Activated naive CD4-positive, alpha-beta T cell treated with anti-CD3 and anti-CD28 coated beads, Interleukin-2, amount 50 U/mL, for 24 hours (primary cell): Measurements from ENCODE around the gene BEND3.
"Not testable (repeated sequence)": the region's sequence is repeated elsewhere in the genome, so short reads cannot be mapped to it uniquely, and the experiment has no call there.

Experiments
- H3K27ac Mint-ChIP-seq: one replicate; pipeline ENCODE4 v1.8.0; 2021; ENCODE audit warnings: mild to moderate bottlenecking, mixed read lengths
- H3K27me3 Mint-ChIP-seq: one replicate; pipeline ENCODE4 v1.8.0; 2021; ENCODE audit warnings: mixed read lengths
- H3K36me3 Mint-ChIP-seq: one replicate; pipeline ENCODE4 v1.8.0; 2021; ENCODE audit warnings: mixed read lengths
- H3K4me1 Mint-ChIP-seq: one replicate; pipeline ENCODE4 v1.8.0; 2021; ENCODE audit warnings: mixed read lengths
- H3K4me3 Mint-ChIP-seq: one replicate; pipeline ENCODE4 v1.8.0; 2021; ENCODE audit warnings: mild to moderate bottlenecking, mixed read lengths
- H3K9me3 Mint-ChIP-seq: one replicate; pipeline ENCODE4 v1.8.0; 2021; ENCODE audit warnings: mixed read lengths

Gene BEND3

DNA sequence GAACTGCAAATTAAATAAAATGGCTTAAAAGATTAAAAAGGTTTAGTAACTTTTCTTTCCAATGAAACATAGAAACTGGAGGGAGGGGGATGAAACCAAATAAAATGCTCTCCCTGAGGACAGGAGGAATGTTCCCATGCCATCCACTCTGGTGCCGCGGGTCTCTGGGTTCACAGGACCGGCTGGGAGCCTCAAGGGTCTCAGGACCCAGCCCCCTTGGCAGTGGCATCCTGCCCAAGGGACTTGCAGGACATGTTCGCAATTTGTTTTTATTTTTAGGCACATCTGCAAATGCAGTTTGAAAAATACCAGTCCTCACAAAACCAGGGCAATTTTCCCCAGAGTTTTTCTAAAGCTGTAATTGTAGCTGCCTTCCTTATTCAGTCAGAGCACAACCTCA lies 7.5 kb downstream of the BEND3 start:
- no peak overlapping the region for H3K27ac Mint-ChIP-seq
- H3K36me3 Mint-ChIP-seq, result peaks cover 2% of the 10 kb centered on the region
- no peaks in the 10 kb centered on the region for H3K4me1 Mint-ChIP-seq
- no peaks in the 10 kb centered on the region for H3K27me3 Mint-ChIP-seq
- H3K9me3 Mint-ChIP-seq, result no peaks in the 10 kb centered on the region
- no peak overlapping the region for H3K4me3 Mint-ChIP-seq

DNA sequence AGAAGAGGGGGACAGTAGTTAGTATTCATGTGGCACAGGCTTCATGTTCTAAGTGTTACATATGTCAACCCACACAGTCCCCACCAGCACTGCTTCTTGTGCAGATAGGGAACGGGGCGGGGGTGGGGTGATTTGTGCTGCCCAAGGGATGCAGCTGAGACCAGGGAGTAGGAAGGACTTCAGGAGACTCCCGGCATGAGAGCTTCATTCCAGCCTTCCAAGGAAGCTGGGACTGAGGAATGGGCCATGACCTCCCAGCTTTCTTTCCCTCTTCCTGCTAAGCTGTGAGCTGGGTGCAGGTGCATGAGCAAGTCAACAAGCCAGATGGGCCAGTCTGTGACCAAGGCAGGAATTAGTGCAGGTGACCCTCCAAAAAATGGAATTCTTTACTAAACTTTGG lies 9.2 kb downstream of the BEND3 start:
- Mint-ChIP-seq H3K4me3 (no peak overlapping the region), H3K27me3 (no peaks in the 10 kb centered on the region), H3K36me3 (peaks cover 2% of the 10 kb centered on the region), H3K9me3 (no peaks in the 10 kb centered on the region), H3K4me1 (no peaks in the 10 kb centered on the region), H3K27ac (no peak overlapping the region)

DNA sequence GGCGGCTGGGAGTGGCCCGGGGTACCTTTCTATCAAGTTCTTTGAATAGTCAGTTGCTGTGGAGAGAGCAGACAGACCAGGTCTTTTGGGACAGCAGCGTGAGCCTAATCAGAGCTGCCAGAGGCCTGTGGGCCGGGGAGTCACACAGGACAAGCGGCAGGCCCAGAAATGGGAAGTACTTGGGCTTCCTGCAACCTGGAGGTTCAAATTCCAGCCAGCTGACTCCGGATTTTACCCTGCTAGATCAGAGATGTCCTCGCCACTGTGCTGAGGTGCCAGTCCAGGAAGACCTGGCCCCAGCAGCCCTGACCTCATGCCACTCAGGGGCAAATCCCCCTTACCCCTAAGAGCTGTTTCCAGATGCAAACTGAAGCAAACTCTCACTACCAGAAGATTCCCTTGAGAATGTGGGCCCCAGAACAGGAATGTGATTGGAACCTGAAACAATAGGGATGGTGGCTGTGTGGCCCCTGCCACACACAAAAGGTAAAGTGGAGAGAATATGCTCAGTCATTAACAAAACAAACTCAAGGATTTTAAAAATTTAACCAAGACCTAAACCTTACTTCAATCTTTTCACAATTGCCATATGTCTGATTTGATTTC lies 9.7 kb downstream of the BEND3 start:
- Mint-ChIP-seq H3K27ac (no peak overlapping the region), H3K4me3 (no peak overlapping the region), H3K36me3 (peaks cover 2% of the 10 kb centered on the region), H3K4me1 (no peaks in the 10 kb centered on the region), H3K27me3 (no peaks in the 10 kb centered on the region), H3K9me3 (no peaks in the 10 kb centered on the region)

GRCh38 chr6:107103082-107103481 lies 12.2 kb downstream of the BEND3 start:
- Mint-ChIP-seq H3K9me3 (no peaks in the 10 kb centered on the region), H3K27me3 (no peaks in the 10 kb centered on the region), H3K36me3 (no peaks in the 10 kb centered on the region), H3K27ac (no peak overlapping the region), H3K4me3 (no peak overlapping the region), H3K4me1 (peaks cover 9% of the 10 kb centered on the region)

GRCh38 chr6:107102414-107102805 lies 12.9 kb downstream of the BEND3 start:
- Mint-ChIP-seq H3K4me1 (peaks cover 9% of the 10 kb centered on the region), H3K27me3 (no peaks in the 10 kb centered on the region), H3K36me3 (no peaks in the 10 kb centered on the region), H3K4me3 (no peak overlapping the region), H3K9me3 (no peaks in the 10 kb centered on the region), H3K27ac (no peak overlapping the region)

GRCh38 chr6:107101686-107102413 lies 13.5 kb downstream of the BEND3 start:
- H3K4me1 Mint-ChIP-seq, result peaks cover 9% of the 10 kb centered on the region
- H3K27me3 Mint-ChIP-seq, result no peaks in the 10 kb centered on the region
- no peak overlapping the region for H3K27ac Mint-ChIP-seq
- H3K4me3 Mint-ChIP-seq, result no peak overlapping the region
- no peaks in the 10 kb centered on the region for H3K9me3 Mint-ChIP-seq
- H3K36me3 Mint-ChIP-seq, result no peaks in the 10 kb centered on the region

- H3K27me3 Mint-ChIP-seq, result no peaks in the 10 kb centered on the region
- H3K36me3 Mint-ChIP-seq, result no peaks in the 10 kb centered on the region
- no peak overlapping the region for H3K27ac Mint-ChIP-seq
- H3K9me3 Mint-ChIP-seq, result no peaks in the 10 kb centered on the region
- no peak overlapping the region for H3K4me3 Mint-ChIP-seq
- peaks cover 9% of the 10 kb centered on the region for H3K4me1 Mint-ChIP-seq
These were observed 14.1 kb downstream of the BEND3 start for GRCh38 chr6:107101211-107101610.

- Mint-ChIP-seq H3K36me3 (peaks cover 3% of the 10 kb centered on the region), H3K9me3 (no peaks in the 10 kb centered on the region), H3K27ac (no peak overlapping the region)
These were observed 16.6 kb downstream of the BEND3 start for GRCh38 chr6:107098436-107099307.

DNA sequence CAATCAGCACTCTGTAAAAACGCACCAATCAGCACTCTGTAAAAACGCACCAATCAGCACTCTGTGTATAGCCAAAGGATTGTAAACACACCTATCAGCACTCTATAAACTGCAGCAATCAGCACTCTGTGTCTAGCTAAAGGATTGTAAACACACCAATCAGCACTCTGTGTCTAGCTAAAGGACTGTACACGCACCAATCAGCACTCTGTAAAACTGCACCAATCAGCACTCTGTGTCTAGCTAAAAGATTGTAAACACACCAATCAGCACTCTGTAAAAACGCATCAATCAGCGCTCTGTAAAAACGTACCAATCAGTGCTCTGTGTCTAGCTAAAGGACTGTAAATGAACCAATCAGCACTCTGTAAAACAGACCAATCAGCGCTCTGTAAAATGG lies 30.9 kb downstream of the BEND3 start:
- not testable (repeated sequence) for H3K27ac Mint-ChIP-seq, H3K27me3 Mint-ChIP-seq, H3K9me3 Mint-ChIP-seq, H3K4me1 Mint-ChIP-seq, H3K4me3 Mint-ChIP-seq
- peaks cover 18% of the 10 kb centered on the region for H3K36me3 Mint-ChIP-seq

More at GRCh38 chr6:107098436-107099307, 16.6 kb downstream of the BEND3 start:
- H3K4me3 Mint-ChIP-seq, result no peak overlapping the region
- no peaks in the 10 kb centered on the region for H3K27me3 Mint-ChIP-seq
- H3K4me1 Mint-ChIP-seq, result peaks cover 9% of the 10 kb centered on the region

GRCh38 chr6:107083921-107084320 lies 31.4 kb downstream of the BEND3 start:
- Mint-ChIP-seq H3K27me3 (no peaks in the 10 kb centered on the region), H3K9me3 (no peaks in the 10 kb centered on the region), H3K36me3 (peaks cover 18% of the 10 kb centered on the region), H3K4me1 (no peaks in the 10 kb centered on the region), H3K27ac (no peak overlapping the region), H3K4me3 (no peak overlapping the region)

DNA sequence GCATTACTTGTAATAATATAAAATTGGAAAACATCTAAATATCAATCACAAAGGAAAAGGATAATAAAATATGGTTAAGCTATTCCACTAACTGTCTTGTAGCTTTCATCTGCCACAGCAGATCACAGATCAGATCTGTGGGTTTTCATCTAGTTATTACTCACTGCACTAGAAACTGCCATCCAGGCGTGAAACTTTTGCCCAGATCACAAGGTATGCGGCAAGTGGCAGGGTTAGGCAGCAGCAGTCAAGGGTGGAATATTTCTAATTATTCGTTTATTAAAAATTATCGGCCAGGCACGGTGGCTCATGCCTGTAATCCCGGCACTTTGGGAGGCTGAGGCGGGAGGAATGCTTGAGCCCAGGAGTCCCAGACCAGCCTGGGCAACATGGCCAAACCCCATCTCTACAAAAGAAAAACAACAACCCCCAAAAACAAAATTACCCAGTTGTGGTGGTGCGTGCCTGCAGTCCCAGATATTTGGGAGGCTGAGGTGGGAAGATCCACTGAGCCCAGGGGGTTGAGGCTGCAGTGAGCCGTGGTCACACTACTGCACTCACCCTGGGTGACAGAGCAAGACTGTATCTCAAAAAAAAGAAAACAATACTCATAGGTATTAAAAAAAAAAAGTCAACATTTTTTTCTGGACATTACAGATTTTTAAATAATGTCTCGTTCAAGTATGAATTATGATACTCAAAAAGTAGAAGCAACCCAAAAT lies 32.1 kb downstream of the BEND3 start:
- Mint-ChIP-seq H3K9me3 (no peaks in the 10 kb centered on the region), H3K4me3 (no peak overlapping the region), H3K27me3 (no peaks in the 10 kb centered on the region), H3K4me1 (no peaks in the 10 kb centered on the region), H3K36me3 (peaks cover 13% of the 10 kb centered on the region), H3K27ac (no peak overlapping the region)

- H3K4me3 Mint-ChIP-seq, result no peak overlapping the region
- no peaks in the 10 kb centered on the region for H3K27me3 Mint-ChIP-seq
- no peak overlapping the region for H3K27ac Mint-ChIP-seq
- peaks cover 11% of the 10 kb centered on the region for H3K36me3 Mint-ChIP-seq
- no peaks in the 10 kb centered on the region for H3K9me3 Mint-ChIP-seq
- no peaks in the 10 kb centered on the region for H3K4me1 Mint-ChIP-seq
These were observed 33.3 kb downstream of the BEND3 start for GRCh38 chr6:107082045-107082444.

DNA sequence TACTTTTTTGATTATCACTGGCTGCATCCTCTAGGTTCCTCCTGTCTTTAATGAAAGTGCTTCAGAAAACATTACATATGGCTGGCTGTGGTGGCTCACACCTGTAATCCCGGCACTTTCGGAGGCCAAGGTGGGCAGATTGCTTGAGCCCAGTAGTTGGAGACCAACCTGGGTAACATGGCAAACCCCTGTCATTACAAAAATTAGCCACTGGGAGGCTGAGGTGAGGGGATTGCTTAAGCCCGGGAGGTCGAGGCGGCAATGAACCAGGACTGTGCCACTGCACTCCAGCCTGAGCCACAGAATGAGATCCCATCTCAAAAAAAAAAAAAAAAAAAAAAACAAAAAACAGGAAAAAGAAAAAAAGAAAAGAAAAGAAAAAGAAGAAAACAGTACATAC lies 35.3 kb downstream of the BEND3 start:
- Mint-ChIP-seq H3K27me3 (no peaks in the 10 kb centered on the region), H3K36me3 (peaks cover 8% of the 10 kb centered on the region), H3K4me1 (no peaks in the 10 kb centered on the region), H3K9me3 (no peaks in the 10 kb centered on the region), H3K4me3 (no peak overlapping the region), H3K27ac (no peak overlapping the region)

- no peak overlapping the region for H3K27ac Mint-ChIP-seq
- no peaks in the 10 kb centered on the region for H3K9me3 Mint-ChIP-seq
- no peak overlapping the region for H3K4me3 Mint-ChIP-seq
- no peaks in the 10 kb centered on the region for H3K4me1 Mint-ChIP-seq
- peaks cover 4% of the 10 kb centered on the region for H3K36me3 Mint-ChIP-seq
- no peaks in the 10 kb centered on the region for H3K27me3 Mint-ChIP-seq
These were observed 35.9 kb downstream of the BEND3 start for GRCh38 chr6:107079429-107079828.

- no peaks in the 10 kb centered on the region for H3K4me1 Mint-ChIP-seq
These were observed 37.6 kb downstream of the BEND3 start for GRCh38 chr6:107077710-107078109.

More at GRCh38 chr6:107077710-107078109, 37.6 kb downstream of the BEND3 start:
- Mint-ChIP-seq H3K9me3 (no peaks in the 10 kb centered on the region), H3K27me3 (no peaks in the 10 kb centered on the region), H3K4me3 (no peak overlapping the region), H3K36me3 (no peaks in the 10 kb centered on the region), H3K27ac (no peak overlapping the region)
